ENCODE results near the gene KLHL1. TPM values are rescaled to one million over a fixed set of nuclear protein-coding genes. Genes with fewer than 3 reads are reported as not detected.

KLHL1 gene
- total and polyA plus RNA-seq, 4 donors = not detected

DNA sequence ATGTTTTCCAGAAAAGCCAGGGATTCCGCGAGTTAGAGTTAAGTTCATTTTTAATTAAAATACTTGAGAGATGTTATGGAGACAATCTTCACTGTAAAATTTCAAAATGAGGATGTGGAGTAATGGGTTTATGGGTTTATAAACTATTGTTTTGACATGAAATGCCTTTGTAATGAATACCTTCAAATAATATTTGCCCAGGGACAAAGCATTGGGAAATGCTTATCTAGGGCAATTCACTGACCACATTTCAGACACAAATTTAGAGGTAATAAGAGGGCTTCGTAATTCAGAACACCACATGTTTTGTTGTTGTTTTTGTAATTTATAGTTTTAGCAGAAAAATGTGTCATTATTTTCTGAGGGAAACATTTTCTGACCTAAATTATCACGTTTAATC lies 241.7 kb downstream of the KLHL1 start:
- no peak for TF ChIP-seq SP1 (IDR thresholded peaks at IDR 0.05)
- no peak for TF ChIP-seq FOXA2 (IDR thresholded peaks at IDR 0.05)
- no peak for TF ChIP-seq NR2F2 (IDR thresholded peaks at IDR 0.05)
- TF ChIP-seq FOXA1 (IDR thresholded peaks at IDR 0.05) = no peak
- TF ChIP-seq, protein P1, sequence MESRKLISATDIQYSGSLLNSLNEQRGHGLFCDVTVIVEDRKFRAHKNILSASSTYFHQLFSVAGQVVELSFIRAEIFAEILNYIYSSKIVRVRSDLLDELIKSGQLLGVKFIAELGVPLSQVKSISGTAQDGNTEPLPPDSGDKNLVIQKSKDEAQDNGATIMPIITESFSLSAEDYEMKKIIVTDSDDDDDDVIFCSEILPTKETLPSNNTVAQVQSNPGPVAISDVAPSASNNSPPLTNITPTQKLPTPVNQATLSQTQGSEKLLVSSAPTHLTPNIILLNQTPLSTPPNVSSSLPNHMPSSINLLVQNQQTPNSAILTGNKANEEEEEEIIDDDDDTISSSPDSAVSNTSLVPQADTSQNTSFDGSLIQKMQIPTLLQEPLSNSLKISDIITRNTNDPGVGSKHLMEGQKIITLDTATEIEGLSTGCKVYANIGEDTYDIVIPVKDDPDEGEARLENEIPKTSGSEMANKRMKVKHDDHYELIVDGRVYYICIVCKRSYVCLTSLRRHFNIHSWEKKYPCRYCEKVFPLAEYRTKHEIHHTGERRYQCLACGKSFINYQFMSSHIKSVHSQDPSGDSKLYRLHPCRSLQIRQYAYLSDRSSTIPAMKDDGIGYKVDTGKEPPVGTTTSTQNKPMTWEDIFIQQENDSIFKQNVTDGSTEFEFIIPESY (IDR thresholded peaks at IDR 0.05) = no peak
- DNase-seq (ENCODE audit: low spot score) = no peak
- Histone ChIP-seq H3K27me3 (ENCODE audit: control insufficient read depth in 4 of 4, insufficient read depth in 4 of 4, low read length in 3 of 4) (no peaks in the 10 kb centered on the region), H3K9ac (ENCODE audit: low read depth in 1 of 2, low read length in 2 of 2) (no peak overlapping the region), H3K4me1 (ENCODE audit: control insufficient read depth in 4 of 4, insufficient read depth in 4 of 4, low read length in 3 of 4) (peaks cover 0 to 4% (median 2%) of the 10 kb centered on the region in 4 donors), H3K36me3 (ENCODE audit: control insufficient read depth in 4 of 4, insufficient read depth in 3 of 4, low read depth in 1 of 4, low read length in 3 of 4) (no peaks in the 10 kb centered on the region), H3K27ac (ENCODE audit: low read depth in 1 of 2, low read length in 2 of 2) (no peak overlapping the region), H3K9me3 (ENCODE audit: control insufficient read depth in 4 of 4, low read length in 3 of 4) (no peaks in the 10 kb centered on the region), H3K4me3 (ENCODE audit: low read depth in 1 of 3, low read length in 3 of 3) (no peak overlapping the region)
- 55% methylated on average over 4 of the region's 4 CpGs for WGBS

DNA sequence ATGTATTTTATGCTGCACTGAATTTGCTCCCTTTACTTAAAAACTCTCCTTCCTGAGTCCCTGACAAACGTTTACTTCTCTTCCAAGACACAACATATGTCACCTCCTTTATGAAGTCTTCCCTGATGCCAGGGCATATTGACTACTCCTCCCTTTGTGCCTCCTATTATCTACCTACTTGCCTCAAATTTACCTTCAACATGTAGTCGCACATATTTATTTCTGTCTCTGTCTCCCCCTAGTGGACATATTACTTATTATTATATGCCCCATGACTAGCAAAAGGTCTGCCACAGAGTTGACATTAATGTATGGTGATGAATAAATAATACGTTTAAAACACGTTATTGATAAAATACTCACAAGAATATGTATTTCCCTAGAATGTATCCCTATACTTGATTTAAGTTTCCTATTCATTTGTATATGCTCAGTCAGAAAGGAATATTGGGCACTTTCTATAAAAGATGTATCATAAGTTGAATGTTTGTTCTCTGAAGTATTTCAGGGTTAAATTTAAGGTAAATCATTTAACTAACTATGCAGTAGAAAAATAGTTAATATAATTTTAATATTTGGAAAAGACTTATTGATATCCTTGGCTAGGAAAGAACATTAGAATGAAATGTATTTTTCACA lies 250.9 kb downstream of the KLHL1 start:
- H3K9ac ChIP-seq (ENCODE audit: low read depth in 1 of 2, low read length in 2 of 2) = no peak overlapping the region
- no peak for DNase-seq (ENCODE audit: low spot score)
- 1% methylated on average over 4 of the region's 4 CpGs for WGBS

DNA sequence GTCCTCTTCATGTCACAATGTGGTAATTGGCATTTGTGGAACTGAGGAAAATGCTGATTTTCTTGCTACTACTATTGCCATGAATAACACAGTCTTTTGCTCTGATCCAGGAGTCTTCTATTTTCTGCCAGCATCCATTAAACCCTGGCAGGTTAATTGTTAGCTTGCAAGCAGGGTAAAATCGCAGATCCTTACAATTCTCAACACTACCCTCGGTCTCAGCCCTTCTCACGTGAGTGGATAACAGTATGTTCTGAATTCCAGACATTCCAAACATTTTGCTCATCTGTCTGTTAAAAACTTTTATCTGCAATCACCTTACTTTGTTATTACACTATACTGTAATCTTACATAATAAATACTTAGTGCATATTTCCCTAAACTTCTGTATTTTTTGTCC lies 251.9 kb downstream of the KLHL1 start:
- H3K9me3 ChIP-seq (ENCODE audit: control insufficient read depth in 4 of 4, low read length in 3 of 4) = no peaks in the 10 kb centered on the region
- no peaks in the 10 kb centered on the region for H3K4me1 ChIP-seq (ENCODE audit: control insufficient read depth in 4 of 4, insufficient read depth in 4 of 4, low read length in 3 of 4)
- no peak for DNase-seq (ENCODE audit: low spot score)
- H3K27me3 ChIP-seq (ENCODE audit: control insufficient read depth in 4 of 4, insufficient read depth in 4 of 4, low read length in 3 of 4) = no peaks in the 10 kb centered on the region
- no peak overlapping the region for H3K27ac ChIP-seq (ENCODE audit: low read depth in 1 of 2, low read length in 2 of 2)
- H3K4me3 ChIP-seq (ENCODE audit: low read depth in 1 of 3, low read length in 3 of 3) = no peak overlapping the region
- WGBS = 73% methylated on average over 3 of the region's 3 CpGs
- no peak overlapping the region for H3K9ac ChIP-seq (ENCODE audit: low read depth in 1 of 2, low read length in 2 of 2)
- no peaks in the 10 kb centered on the region for H3K36me3 ChIP-seq (ENCODE audit: control insufficient read depth in 4 of 4, insufficient read depth in 3 of 4, low read depth in 1 of 4, low read length in 3 of 4)
- TF ChIP-seq, protein P2, sequence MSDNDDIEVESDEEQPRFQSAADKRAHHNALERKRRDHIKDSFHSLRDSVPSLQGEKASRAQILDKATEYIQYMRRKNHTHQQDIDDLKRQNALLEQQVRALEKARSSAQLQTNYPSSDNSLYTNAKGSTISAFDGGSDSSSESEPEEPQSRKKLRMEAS (IDR thresholded peaks at IDR 0.05) = no peak
- TF ChIP-seq, protein P3, sequence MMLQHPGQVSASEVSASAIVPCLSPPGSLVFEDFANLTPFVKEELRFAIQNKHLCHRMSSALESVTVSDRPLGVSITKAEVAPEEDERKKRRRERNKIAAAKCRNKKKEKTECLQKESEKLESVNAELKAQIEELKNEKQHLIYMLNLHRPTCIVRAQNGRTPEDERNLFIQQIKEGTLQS (IDR thresholded peaks at IDR 0.05) = no peak
- TF ChIP-seq NR2F2 (IDR thresholded peaks at IDR 0.05) = no peak
- no peak for TF ChIP-seq GABPA (IDR thresholded peaks at IDR 0.05 in 1 of 2, conservative IDR thresholded peaks at IDR 0.05 in 1 of 2)
- TF ChIP-seq RXRA (IDR thresholded peaks at IDR 0.05) = no peak
- TF ChIP-seq TAF1 (conservative IDR thresholded peaks at IDR 0.05) = no peak
- TF ChIP-seq, protein P4, sequence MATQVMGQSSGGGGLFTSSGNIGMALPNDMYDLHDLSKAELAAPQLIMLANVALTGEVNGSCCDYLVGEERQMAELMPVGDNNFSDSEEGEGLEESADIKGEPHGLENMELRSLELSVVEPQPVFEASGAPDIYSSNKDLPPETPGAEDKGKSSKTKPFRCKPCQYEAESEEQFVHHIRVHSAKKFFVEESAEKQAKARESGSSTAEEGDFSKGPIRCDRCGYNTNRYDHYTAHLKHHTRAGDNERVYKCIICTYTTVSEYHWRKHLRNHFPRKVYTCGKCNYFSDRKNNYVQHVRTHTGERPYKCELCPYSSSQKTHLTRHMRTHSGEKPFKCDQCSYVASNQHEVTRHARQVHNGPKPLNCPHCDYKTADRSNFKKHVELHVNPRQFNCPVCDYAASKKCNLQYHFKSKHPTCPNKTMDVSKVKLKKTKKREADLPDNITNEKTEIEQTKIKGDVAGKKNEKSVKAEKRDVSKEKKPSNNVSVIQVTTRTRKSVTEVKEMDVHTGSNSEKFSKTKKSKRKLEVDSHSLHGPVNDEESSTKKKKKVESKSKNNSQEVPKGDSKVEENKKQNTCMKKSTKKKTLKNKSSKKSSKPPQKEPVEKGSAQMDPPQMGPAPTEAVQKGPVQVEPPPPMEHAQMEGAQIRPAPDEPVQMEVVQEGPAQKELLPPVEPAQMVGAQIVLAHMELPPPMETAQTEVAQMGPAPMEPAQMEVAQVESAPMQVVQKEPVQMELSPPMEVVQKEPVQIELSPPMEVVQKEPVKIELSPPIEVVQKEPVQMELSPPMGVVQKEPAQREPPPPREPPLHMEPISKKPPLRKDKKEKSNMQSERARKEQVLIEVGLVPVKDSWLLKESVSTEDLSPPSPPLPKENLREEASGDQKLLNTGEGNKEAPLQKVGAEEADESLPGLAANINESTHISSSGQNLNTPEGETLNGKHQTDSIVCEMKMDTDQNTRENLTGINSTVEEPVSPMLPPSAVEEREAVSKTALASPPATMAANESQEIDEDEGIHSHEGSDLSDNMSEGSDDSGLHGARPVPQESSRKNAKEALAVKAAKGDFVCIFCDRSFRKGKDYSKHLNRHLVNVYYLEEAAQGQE (IDR thresholded peaks at IDR 0.05) = no peak
- TF ChIP-seq EGR1 (IDR thresholded peaks at IDR 0.05; ENCODE audit: low read depth in 2 of 2) = no peak
- no peak for TF ChIP-seq RAD21 (IDR thresholded peaks at IDR 0.05)
- no peak for TF ChIP-seq YY1 (IDR thresholded peaks at IDR 0.05)
- no peak for TF ChIP-seq FOXA2 (IDR thresholded peaks at IDR 0.05)
- TF ChIP-seq SP1 (IDR thresholded peaks at IDR 0.05) = no peak
- no peak for TF ChIP-seq HNF4G (IDR thresholded peaks at IDR 0.05)

More for the DNA sequence above, 250.9 kb downstream of the KLHL1 start:
- Histone ChIP-seq H3K36me3 (ENCODE audit: control insufficient read depth in 4 of 4, insufficient read depth in 3 of 4, low read depth in 1 of 4, low read length in 3 of 4) (no peaks in the 10 kb centered on the region), H3K27me3 (ENCODE audit: control insufficient read depth in 4 of 4, insufficient read depth in 4 of 4, low read length in 3 of 4) (no peaks in the 10 kb centered on the region), H3K27ac (ENCODE audit: low read depth in 1 of 2, low read length in 2 of 2) (no peak overlapping the region), H3K9me3 (ENCODE audit: control insufficient read depth in 4 of 4, low read length in 3 of 4) (no peaks in the 10 kb centered on the region), H3K4me1 (ENCODE audit: control insufficient read depth in 4 of 4, insufficient read depth in 4 of 4, low read length in 3 of 4) (no peaks in the 10 kb centered on the region), H3K4me3 (ENCODE audit: low read depth in 1 of 3, low read length in 3 of 3) (no peak overlapping the region)
- TF ChIP-seq SP1 (IDR thresholded peaks at IDR 0.05) = no peak
- TF ChIP-seq, protein P2 (IDR thresholded peaks at IDR 0.05) = no peak
- TF ChIP-seq, protein P5, sequence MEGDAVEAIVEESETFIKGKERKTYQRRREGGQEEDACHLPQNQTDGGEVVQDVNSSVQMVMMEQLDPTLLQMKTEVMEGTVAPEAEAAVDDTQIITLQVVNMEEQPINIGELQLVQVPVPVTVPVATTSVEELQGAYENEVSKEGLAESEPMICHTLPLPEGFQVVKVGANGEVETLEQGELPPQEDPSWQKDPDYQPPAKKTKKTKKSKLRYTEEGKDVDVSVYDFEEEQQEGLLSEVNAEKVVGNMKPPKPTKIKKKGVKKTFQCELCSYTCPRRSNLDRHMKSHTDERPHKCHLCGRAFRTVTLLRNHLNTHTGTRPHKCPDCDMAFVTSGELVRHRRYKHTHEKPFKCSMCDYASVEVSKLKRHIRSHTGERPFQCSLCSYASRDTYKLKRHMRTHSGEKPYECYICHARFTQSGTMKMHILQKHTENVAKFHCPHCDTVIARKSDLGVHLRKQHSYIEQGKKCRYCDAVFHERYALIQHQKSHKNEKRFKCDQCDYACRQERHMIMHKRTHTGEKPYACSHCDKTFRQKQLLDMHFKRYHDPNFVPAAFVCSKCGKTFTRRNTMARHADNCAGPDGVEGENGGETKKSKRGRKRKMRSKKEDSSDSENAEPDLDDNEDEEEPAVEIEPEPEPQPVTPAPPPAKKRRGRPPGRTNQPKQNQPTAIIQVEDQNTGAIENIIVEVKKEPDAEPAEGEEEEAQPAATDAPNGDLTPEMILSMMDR (IDR thresholded peaks at IDR 0.05; ENCODE audit: low read depth, low read length, missing input control) = peak; percentile 66
- no peak for TF ChIP-seq NR2F2 (IDR thresholded peaks at IDR 0.05)
- TF ChIP-seq FOXA2 (IDR thresholded peaks at IDR 0.05) = no peak
- TF ChIP-seq JUND (IDR thresholded peaks at IDR 0.05) = no peak
- no peak for TF ChIP-seq EGR1 (IDR thresholded peaks at IDR 0.05; ENCODE audit: low read depth in 2 of 2)
- no peak for TF ChIP-seq RXRA (IDR thresholded peaks at IDR 0.05)
- peak; percentile 91 for TF ChIP-seq RAD21 (IDR thresholded peaks at IDR 0.05)
- TF ChIP-seq GABPA (IDR thresholded peaks at IDR 0.05 in 1 of 2, conservative IDR thresholded peaks at IDR 0.05 in 1 of 2) = no peak
- no peak for TF ChIP-seq HNF4G (IDR thresholded peaks at IDR 0.05)
- no peak for TF ChIP-seq FOXA1 (IDR thresholded peaks at IDR 0.05)

Measured in liver (tissue), 9 donors.